ENCODE measurements around the gene BOC. TPM values are rescaled to one million over a fixed set of nuclear protein-coding genes. Genes with fewer than 3 reads are reported as not detected.

The BOC gene
- total and polyA plus RNA-seq, 2 donors (not counting 3 experiments of a cell fraction or from before 2014, with no cell fraction given), result 0.07 TPM; not detected in 1

DNA sequence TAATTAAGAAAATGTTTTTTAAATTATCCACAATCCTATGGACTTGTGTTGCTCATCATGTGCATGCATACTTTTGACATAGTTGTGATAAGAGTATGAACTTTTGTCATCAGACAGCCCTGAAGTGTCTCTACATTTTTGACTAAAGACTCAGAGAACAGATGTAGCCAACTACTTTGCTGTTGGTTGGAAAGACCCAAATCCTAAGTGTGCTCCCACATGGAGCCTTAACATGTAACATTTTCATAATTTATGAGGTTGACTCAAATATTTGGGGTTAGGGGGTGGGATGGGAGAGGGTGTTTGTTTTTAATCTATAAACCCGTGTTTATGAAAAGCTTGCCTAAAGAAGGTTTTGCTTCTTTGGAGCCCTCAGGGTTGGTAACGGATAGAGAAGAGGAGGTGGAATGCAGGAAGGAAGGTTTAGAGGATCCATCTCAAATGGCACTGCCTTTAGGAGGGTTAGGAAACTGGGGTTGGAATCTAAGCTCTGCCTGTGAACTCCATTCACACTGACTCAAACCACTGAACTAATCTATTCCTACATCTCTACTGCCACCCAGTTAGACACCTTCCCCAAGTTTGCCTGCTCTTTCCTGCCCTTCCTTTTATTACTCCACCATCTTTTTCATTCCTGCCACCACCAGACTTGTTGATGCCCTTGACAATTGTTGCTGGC, 3.7 kb downstream of the BOC start:
- Histone ChIP-seq H3K4me2 (ENCODE audit: insufficient read depth, low read length) (no peak overlapping the region), H3K9ac (replicated peaks; ENCODE audit: extremely low read depth, insufficient read depth, low read length) (no peak overlapping the region), H3K79me2 (ENCODE audit: control insufficient read depth, insufficient read depth, low read length) (no peaks in the 10 kb centered on the region), H3K27ac (ENCODE audit: insufficient read depth, low read depth, low read length) (no peak overlapping the region), H3K4me3 (replicated peaks in 1 of 3; ENCODE audit: insufficient read depth in 1 of 3, low read depth in 1 of 3, low read length in 3 of 3) (no peak overlapping the region), H3K4me1 (ENCODE audit: control insufficient read depth, extremely low read depth, insufficient read depth, low read length) (no peaks in the 10 kb centered on the region), H3K9me3 (replicated peaks; ENCODE audit: control insufficient read depth, insufficient read depth, low read length) (no peaks in the 10 kb centered on the region), H2AFZ (ENCODE audit: low read depth, low read length) (no peak overlapping the region), H3K27me3 (ENCODE audit: control insufficient read depth in 2 of 2, insufficient read depth in 2 of 2, low read length in 2 of 2) (peaks cover 36 to 46% of the 10 kb centered on the region in 2 experiments), H3K9me1 (replicated peaks; ENCODE audit: control insufficient read depth, extremely low read depth, insufficient read depth, low read length) (no peaks in the 10 kb centered on the region), H4K20me1 (replicated peaks; ENCODE audit: control insufficient read depth, extremely low read depth, insufficient read depth, low read length) (no peaks in the 10 kb centered on the region), H3K36me3 (ENCODE audit: control insufficient read depth in 2 of 2, extremely low read depth in 1 of 2, insufficient read depth in 2 of 2, low read length in 2 of 2) (no peaks in the 10 kb centered on the region)
- intact Hi-C loops (cut with micrococcal nuclease) (loop anchor here (5.0 to 10.0 kb wide), 3 partner anchors 72 to 360 kb away; no protein-coding TSS in a partner anchor), dilution Hi-C loops (cut with MboI; ENCODE audit: extremely low pct_ligation_motif_present, low sequenced_read_pairs) (no loop called here)
- DNase-seq (ENCODE audit: low read depth, low spot score) (no peak), FAIRE-seq (no peak)
- TF ChIP-seq FOS (IDR thresholded peaks at IDR 0.05; ENCODE audit: borderline replicate concordance, insufficient read depth, low read length) (no peak), MYC (IDR thresholded peaks at IDR 0.05; ENCODE audit: low read depth, low read length) (no peak)
- TF ChIP-seq, protein P1, sequence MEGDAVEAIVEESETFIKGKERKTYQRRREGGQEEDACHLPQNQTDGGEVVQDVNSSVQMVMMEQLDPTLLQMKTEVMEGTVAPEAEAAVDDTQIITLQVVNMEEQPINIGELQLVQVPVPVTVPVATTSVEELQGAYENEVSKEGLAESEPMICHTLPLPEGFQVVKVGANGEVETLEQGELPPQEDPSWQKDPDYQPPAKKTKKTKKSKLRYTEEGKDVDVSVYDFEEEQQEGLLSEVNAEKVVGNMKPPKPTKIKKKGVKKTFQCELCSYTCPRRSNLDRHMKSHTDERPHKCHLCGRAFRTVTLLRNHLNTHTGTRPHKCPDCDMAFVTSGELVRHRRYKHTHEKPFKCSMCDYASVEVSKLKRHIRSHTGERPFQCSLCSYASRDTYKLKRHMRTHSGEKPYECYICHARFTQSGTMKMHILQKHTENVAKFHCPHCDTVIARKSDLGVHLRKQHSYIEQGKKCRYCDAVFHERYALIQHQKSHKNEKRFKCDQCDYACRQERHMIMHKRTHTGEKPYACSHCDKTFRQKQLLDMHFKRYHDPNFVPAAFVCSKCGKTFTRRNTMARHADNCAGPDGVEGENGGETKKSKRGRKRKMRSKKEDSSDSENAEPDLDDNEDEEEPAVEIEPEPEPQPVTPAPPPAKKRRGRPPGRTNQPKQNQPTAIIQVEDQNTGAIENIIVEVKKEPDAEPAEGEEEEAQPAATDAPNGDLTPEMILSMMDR (IDR thresholded peaks at IDR 0.05; ENCODE audit: extremely low read depth in 1 of 2, insufficient read depth in 1 of 2, low read depth in 1 of 2, low read length in 2 of 2), result no peak
- POLR2A ChIA-PET, result no interaction called here
- CTCF ChIA-PET, result interaction anchor here (1.4 kb wide), 1 partner anchor 25 kb away, joined by 3 read pairs; no protein-coding TSS in a partner anchor
- BruUV-seq (replicated peaks), result no TSS peak

DNA sequence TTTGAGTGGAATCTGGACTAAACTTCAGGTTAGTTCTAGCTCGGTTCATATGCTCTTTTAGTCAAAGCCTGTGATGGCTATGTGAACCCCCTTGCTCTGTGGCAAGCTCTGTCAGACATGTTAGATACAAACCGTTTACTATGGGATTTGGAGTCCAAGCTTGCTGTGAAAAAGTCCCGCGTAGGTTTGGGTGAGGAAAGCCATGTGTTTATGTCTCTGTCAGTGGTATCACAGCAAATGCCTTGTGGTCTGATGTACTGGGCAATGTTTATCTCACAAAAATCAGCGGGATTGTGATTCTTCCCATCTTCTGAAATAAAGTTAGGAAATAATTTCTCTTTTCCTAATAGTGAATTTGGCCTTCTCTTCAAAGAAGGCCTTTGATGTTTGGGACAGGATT, 5.0 kb downstream of the BOC start:
- DNase-seq (ENCODE audit: low read depth, low spot score) (no peak), FAIRE-seq (no peak)
- H3K36me3 ChIP-seq (ENCODE audit: control insufficient read depth in 2 of 2, extremely low read depth in 1 of 2, insufficient read depth in 2 of 2, low read length in 2 of 2), result no peaks in the 10 kb centered on the region
- H3K27ac ChIP-seq (ENCODE audit: insufficient read depth, low read depth, low read length), result no peak overlapping the region
- no peak overlapping the region for H2AFZ ChIP-seq (ENCODE audit: low read depth, low read length)
- ChIA-PET POLR2A (no interaction called here), CTCF (interaction anchor here (1.4 kb wide), 1 partner anchor 24 kb away, joined by 3 read pairs; no protein-coding TSS in a partner anchor)
- BruUV-seq (replicated peaks), result no TSS peak
- H3K4me2 ChIP-seq (ENCODE audit: insufficient read depth, low read length), result no peak overlapping the region
- H3K9me3 ChIP-seq (replicated peaks; ENCODE audit: control insufficient read depth, insufficient read depth, low read length), result no peaks in the 10 kb centered on the region
- no peaks in the 10 kb centered on the region for H3K9me1 ChIP-seq (replicated peaks; ENCODE audit: control insufficient read depth, extremely low read depth, insufficient read depth, low read length)
- no peak overlapping the region for H3K4me3 ChIP-seq (replicated peaks in 1 of 3; ENCODE audit: insufficient read depth in 1 of 3, low read depth in 1 of 3, low read length in 3 of 3)
- dilution Hi-C loops (cut with MboI; ENCODE audit: extremely low pct_ligation_motif_present, low sequenced_read_pairs) (no loop called here), intact Hi-C loops (cut with micrococcal nuclease) (loop anchor here (10.0 kb wide), 2 partner anchors 162 to 358 kb away; no protein-coding TSS in a partner anchor)
- H3K79me2 ChIP-seq (ENCODE audit: control insufficient read depth, insufficient read depth, low read length), result no peaks in the 10 kb centered on the region
- TF ChIP-seq GATA2 (IDR thresholded peaks at IDR 0.05; ENCODE audit: insufficient read depth, insufficient read length, low read depth, low read length) (no peak), EZH2 (IDR thresholded peaks at IDR 0.05; ENCODE audit: borderline replicate concordance, low read depth, low read length, severe bottlenecking) (no peak), JUN (IDR thresholded peaks at IDR 0.05; ENCODE audit: borderline replicate concordance, insufficient read depth, insufficient read length, low read depth) (no peak), FOS (IDR thresholded peaks at IDR 0.05; ENCODE audit: borderline replicate concordance, insufficient read depth, low read length) (no peak), POLR2AphosphoS5 (IDR thresholded peaks at IDR 0.05; ENCODE audit: insufficient read depth, low read depth, low read length) (no peak), POLR2A (IDR thresholded peaks at IDR 0.05; ENCODE audit: low read depth, low read length) (no peak), MYC (IDR thresholded peaks at IDR 0.05; ENCODE audit: low read depth, low read length) (no peak)
- TF ChIP-seq, protein P1 (IDR thresholded peaks at IDR 0.05; ENCODE audit: extremely low read depth in 1 of 2, insufficient read depth in 1 of 2, low read depth in 1 of 2, low read length in 2 of 2), result no peak
- TF ChIP-seq, protein P2, sequence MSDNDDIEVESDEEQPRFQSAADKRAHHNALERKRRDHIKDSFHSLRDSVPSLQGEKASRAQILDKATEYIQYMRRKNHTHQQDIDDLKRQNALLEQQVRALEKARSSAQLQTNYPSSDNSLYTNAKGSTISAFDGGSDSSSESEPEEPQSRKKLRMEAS (IDR thresholded peaks at IDR 0.05; ENCODE audit: insufficient read depth, insufficient read length), result no peak
- peaks cover 27 to 34% of the 10 kb centered on the region in 2 experiments for H3K27me3 ChIP-seq (ENCODE audit: control insufficient read depth in 2 of 2, insufficient read depth in 2 of 2, low read length in 2 of 2)
- H3K4me1 ChIP-seq (ENCODE audit: control insufficient read depth, extremely low read depth, insufficient read depth, low read length), result no peaks in the 10 kb centered on the region
- H3K9ac ChIP-seq (replicated peaks; ENCODE audit: extremely low read depth, insufficient read depth, low read length), result no peak overlapping the region
- H4K20me1 ChIP-seq (replicated peaks; ENCODE audit: control insufficient read depth, extremely low read depth, insufficient read depth, low read length), result no peaks in the 10 kb centered on the region

Measured in endothelial cell of umbilical vein (primary cell).